GM20000 (cell line): Measurements from ENCODE around the gene CRYGS.
A peak's percentile ranks its signal among the peaks of the same experiment; 100 is the strongest.
"Not testable (repeated sequence)": the region's sequence is repeated elsewhere in the genome, so short reads cannot be mapped to it uniquely, and the experiment has no call there.

Experiments used
- DNase-seq: peaks from one replicate; pipeline ENCODE4 v3.0.0; 2012; ENCODE audit warnings: low spot score
- CTCF ChIP-seq: IDR thresholded peaks from 2 replicates; pipeline ENCODE4 v1.5.1; 2012; ENCODE audit warnings: mild to moderate bottlenecking, control low read depth; ENCODE audit errors: extremely low read depth, missing control alignments

The CRYGS gene

DNA sequence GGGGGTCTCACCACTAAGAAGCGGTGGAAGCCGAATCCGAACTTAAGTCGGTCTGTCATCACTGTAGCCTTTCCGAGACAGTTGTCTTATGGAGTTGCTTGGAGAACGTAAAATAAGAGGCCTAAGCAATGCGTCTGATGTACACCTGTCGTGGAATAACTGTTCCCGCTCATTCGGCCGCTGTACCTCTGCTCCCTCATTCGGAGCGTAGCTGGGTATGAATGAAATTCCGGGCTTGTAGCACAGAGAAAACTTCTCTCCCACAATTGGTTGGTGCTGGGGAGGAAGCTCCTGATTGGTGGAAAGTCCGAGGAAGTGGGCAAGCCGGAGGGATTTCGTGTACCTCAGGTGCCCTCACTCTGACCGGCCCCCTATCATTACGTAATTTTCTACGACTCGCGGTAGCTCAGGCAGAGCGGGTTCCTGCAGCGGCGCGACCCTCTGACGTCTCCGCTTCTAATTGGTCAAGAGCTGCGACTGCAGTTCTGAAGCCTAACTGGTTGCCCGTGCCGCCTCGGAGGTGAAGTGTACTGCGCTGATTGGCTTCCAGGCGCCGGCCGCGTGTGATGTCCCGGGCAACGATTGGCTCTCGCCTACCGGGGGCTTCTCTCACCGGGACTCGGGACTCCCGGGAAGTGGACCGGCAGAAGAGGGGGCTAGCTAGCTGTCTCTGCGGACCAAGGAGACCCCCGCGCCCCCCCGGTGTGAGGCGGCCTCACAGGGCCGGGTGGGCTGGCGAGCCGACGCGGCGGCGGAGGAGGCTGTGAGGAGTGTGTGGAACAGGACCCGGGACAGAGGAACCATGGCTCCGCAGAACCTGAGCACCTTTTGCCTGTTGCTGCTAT lies 26.1 kb upstream of the CRYGS start, which contains the start of gene DNAJB11:
TSS of gene DNAJB11 (plus strand) at position 625 of the 845 bp plus-strand sequence. CDS start at position 803, 178 bp downstream.
- no peak for TF ChIP-seq CTCF

DNA sequence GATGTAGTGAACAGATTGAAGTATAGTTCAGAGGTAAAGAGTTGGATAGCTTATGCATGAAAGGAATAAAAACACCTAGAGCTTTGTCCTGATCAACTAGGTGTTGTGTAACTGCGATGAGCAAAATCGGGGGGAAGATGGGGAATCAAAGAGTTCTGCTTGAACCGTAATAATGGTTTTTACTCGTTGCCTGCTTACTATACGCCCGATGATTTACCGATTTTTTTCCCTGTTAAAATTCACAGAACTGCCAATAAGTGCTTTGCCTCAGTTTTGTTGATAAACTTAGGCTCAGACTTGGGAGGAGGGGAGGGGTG lies 25.6 kb upstream of the CRYGS start:
- no peak for DNase-seq
- no peak for TF ChIP-seq CTCF

More for the DNA sequence above, 26.1 kb upstream of the CRYGS start, which contains the start of gene DNAJB11:
- peak; percentile 98 for DNase-seq

DNA sequence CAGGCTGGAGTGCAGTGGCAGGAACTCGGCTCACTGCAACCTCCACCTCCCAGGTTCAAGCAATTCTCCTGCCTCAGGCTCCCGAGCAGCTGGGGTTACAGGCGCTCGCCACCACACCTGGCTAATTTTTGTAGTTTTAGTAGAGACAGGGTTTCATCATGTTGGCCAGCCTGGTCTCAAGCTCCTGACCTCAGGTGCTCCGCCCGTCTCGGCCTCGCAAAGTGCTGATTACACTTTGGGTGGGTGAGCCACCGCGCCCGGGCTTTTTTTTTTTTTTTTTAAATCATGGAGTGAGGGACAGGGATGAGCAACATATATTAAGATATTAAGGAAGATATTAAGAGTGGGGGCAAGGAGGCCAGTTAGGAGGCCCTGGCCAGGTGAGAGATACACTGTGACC lies 25.2 kb upstream of the CRYGS start:
- DNase-seq: not testable (repeated sequence)

GRCh38 chr3:186567072-186567921 lies 23.1 kb upstream of the CRYGS start, which contains the start of gene TBCCD1:
Gene TBCCD1, minus strand, starts transcription at chr3:186567339. Its CDS starts 3,010 bp downstream, at chr3:186564329.
- DNase-seq: peak; percentile 94
- TF ChIP-seq CTCF: no peak

DNA sequence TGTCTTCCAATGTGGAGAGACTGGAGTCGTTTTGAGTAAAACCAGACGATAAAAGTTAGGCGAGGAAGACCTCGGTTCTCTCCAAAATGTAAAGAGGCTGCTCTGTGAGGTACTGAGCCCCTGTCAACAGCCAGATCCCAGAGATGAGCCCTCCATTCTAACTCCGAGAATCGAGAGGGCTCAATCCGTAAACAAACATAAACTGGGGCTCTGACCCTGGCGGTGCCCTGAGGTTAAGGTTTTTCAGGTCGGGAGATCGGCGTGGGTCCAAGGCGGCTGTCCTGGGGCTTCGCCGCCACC lies 22.5 kb upstream of the CRYGS start:
- peak; percentile 27 for DNase-seq
- no peak for TF ChIP-seq CTCF

DNA sequence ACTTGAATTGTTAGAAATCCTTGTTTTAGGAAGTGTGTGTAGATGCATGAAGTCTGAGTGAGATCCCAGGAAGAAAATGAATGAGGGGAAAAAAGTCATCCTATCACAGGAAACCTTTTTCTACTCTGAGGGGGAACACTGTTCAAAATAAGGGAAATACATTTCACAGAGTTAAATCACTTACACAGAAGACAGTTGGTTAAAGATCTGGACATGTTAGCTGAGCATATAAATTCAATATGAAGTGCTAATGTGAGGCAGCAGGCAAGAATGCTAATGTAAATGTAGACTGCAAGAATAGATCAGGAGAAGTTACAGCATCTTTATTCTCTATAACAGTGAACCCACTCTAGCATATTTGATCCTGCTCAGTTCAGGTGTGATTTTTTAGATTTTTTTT lies 20.4 kb upstream of the CRYGS start:
- DNase-seq: no peak
- TF ChIP-seq CTCF: no peak

DNA sequence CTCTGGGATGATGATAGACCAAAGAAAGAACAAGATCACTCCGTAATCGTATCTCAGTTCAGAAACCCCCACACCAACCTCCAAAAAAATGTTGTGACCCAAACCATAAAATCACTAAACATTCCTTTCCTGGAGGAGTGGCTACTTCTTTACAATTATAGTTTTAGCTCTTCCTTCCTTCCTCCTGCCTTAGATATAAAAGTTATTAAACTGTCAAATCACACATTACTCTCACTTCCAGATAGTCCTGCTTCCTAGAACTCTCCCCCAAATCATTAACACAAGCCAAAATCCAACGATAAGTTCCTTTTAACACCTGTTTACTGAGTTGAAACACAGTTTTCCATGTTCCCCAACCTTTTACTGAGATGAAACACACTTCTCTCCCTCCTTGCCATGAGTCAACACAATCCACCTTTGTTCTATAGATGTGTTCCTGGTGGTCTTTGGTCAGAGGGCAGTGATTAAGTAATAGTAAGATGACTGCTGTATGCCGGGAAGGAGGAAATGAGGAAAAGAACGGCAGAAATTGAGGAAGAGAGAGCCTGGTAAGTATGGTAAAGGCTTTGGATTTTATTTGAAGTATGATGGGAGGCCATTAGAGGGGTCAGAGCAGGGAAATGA lies 8.3 kb upstream of the CRYGS start:
- no peak for DNase-seq
- no peak for TF ChIP-seq CTCF
